PC-3 (cell line): ENCODE data around the gene AKT1. TPM values are rescaled to one million over a fixed set of nuclear protein-coding genes. Genes with fewer than 3 reads are reported as not detected.
"Not testable (repeated sequence)": the region's sequence is repeated elsewhere in the genome, so short reads cannot be mapped to it uniquely, and the experiment has no call there.

Experiments used
- ATAC-seq: fragments of 200-7000 bp; cut with Tn5 transposase; 2 replicates; pipeline ENCODE4 v1.9.1; 2020; ENCODE audit warnings: mild to moderate bottlenecking, moderate library complexity
- BruUV-seq: library from RNA; stranded (reverse); fragments of 400-500 nt; replicated peaks from 2 replicates; lab custom pipeline; 2021; lab: Mats Ljungman, UMichigan
- CTCF ChIA-PET: fragments of 300-600 bp; sonication (Branson Sonifier 250); formaldehyde crosslinking; loops from one replicate; lab custom pipeline; 2022; ENCODE audit warnings: antibody characterized with exemption; lab: Charles Lee
- POLR2A ChIA-PET: fragments of 300-600 bp; sonication (Branson Sonifier 250); formaldehyde crosslinking; loops from one replicate; lab custom pipeline; 2022; ENCODE audit warnings: antibody characterized with exemption; ENCODE audit not compliant: unreplicated experiment; lab: Charles Lee
- DNase-seq: peaks from one replicate; pipeline ENCODE4 v3.0.0-alpha.2; 2015
- H2AFZ ChIP-seq: fragments of 300-600 bp; sonication (generic); 2 replicates; pipeline ENCODE4 v1.6.0; 2016; ENCODE audit warnings: antibody characterized with exemption, low read length
- H3F3A ChIP-seq: fragments of 300-600 bp; sonication (generic); one replicate; pipeline ENCODE4 v1.6.0; 2017; ENCODE audit warnings: antibody characterized with exemption, low read length, control low read depth, mild to moderate bottlenecking; ENCODE audit not compliant: unreplicated experiment
- H3K27ac ChIP-seq: fragments of 300-600 bp; sonication (generic); 2 replicates; pipeline ENCODE4 v1.5.1; 2016; ENCODE audit warnings: mild to moderate bottlenecking, low read length
- H3K27me3 ChIP-seq: fragments of 300-600 bp; sonication (generic); 2 replicates; pipeline ENCODE4 v1.6.1; 2016; ENCODE audit warnings: low read length, mixed read lengths
- H3K36me3 ChIP-seq: fragments of 300-600 bp; sonication (generic); 2 replicates; pipeline ENCODE4 v1.6.1; 2016; ENCODE audit warnings: low read depth, mixed run types, low read length, mixed read lengths
- H3K4me1 ChIP-seq: fragments of 300-600 bp; sonication (generic); 2 replicates; pipeline ENCODE4 v1.5.1; 2016; ENCODE audit warnings: low read length; ENCODE audit not compliant: insufficient read depth
- H3K4me2 ChIP-seq: fragments of 300-600 bp; sonication (generic); 2 replicates; pipeline ENCODE4 v1.6.0; 2016; ENCODE audit warnings: low read length
- H3K4me3 ChIP-seq: fragments of 300-600 bp; sonication (generic); 2 replicates; pipeline ENCODE4 v1.5.1; 2016; ENCODE audit warnings: mild to moderate bottlenecking, low read length, mixed read lengths
- H3K79me2 ChIP-seq: fragments of 300-600 bp; sonication (generic); 2 replicates; pipeline ENCODE4 v1.6.1; 2017; ENCODE audit warnings: low read length, mixed read lengths
- H3K9ac ChIP-seq: fragments of 300-600 bp; sonication (generic); 2 replicates; pipeline ENCODE4 v1.6.0; 2016; ENCODE audit warnings: mild to moderate bottlenecking, low read length
- H3K9me2 ChIP-seq: fragments of 300-600 bp; sonication (generic); replicated peaks from 2 replicates; pipeline ENCODE4 v1.6.1; 2016; ENCODE audit warnings: mixed run types, low read length, mixed read lengths
- H3K9me3 ChIP-seq: fragments of 300-600 bp; sonication (generic); 2 replicates; pipeline ENCODE4 v1.6.1; 2016; ENCODE audit warnings: low read length, mixed read lengths
- H4K20me1 ChIP-seq: fragments of 300-600 bp; sonication (generic); 2 replicates; pipeline ENCODE4 v1.6.1; 2016; ENCODE audit warnings: low read length, mixed read lengths
- EZH2 ChIP-seq: fragments of 300-600 bp; sonication (generic); IDR thresholded peaks from one replicate; pipeline ENCODE4 v1.6.1; 2017; ENCODE audit warnings: antibody characterized with exemption, mild to moderate bottlenecking, low read length; ENCODE audit not compliant: unreplicated experiment
- EZH2phosphoT487 ChIP-seq: fragments of 300-600 bp; sonication (generic); IDR thresholded peaks from 2 replicates; pipeline ENCODE4 v1.6.1; 2018; ENCODE audit warnings: mild to moderate bottlenecking, antibody characterized with exemption, low read length, borderline replicate concordance
- intact Hi-C: fragments of 100-400 bp; cut with micrococcal nuclease; formaldehyde crosslinking; loops from 2 replicates; pipeline ENCODE4 v1.9.0; 2023
- total RNA-seq: library from RNA; depleted of rRNA; stranded (reverse); fragments of >200 nt; gene quantifications from 2 replicates; pipeline ENCODE4 v1.2.3, GENCODE V29; 2014
- TF ChIP-seq, protein P1 (sequence below): fragments of 300-600 bp; sonication (generic); conservative IDR thresholded peaks from 2 replicates; pipeline ENCODE4 v1.5.1; 2017; ENCODE audit warnings: antibody characterized with exemption, low read depth, mild to moderate bottlenecking, low read length

AKT1 gene
- total RNA-seq, 1 experiment from 2014 or later: 196 TPM

DNA sequence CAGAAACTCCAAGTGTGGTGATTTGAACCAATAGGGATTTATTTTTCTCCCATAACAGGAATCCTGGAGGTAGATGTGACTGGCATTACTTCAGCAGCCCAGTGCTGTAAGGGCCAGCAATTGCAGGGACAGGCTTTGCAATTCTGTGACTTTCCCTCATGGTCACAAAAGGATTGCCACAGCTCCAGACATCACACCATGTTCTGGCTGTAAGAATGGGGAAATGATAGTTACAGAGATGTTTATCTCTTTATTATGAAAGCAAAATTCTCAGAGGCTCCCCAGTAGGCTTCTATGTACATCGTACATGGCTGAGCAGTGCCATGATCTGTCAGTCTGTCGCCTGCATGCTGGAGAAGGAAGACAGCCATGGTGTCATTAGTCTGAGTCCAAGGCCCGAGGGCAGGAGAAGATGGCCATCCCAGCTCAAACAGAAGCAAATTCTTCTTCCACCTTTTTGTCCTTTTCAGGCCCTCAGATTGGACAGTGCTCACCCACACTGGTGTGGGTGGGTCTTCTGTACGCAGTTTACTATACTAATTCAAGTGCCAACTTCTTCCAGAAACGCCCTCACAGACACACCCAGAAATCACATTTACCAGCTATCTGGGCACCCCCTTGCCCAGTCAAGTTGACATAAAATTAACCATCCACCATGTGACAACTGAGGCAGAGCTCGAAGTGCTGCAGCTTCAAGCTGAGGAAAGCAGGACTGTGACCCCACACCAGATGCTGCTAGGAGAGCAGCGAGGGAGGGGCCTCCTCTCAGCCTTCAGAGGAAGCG lies 22.6 kb upstream of the AKT1 start:
- H3K27me3 ChIP-seq: no peaks in the 10 kb centered on the region
- H2AFZ ChIP-seq: no peak overlapping the region
- DNase-seq (no peak), ATAC-seq (no peak)
- ChIA-PET POLR2A (no interaction called here), CTCF (no interaction called here)
- H3K9ac ChIP-seq: no peak overlapping the region
- no peak for TF ChIP-seq EZH2
- no peak for TF ChIP-seq EZH2phosphoT487
- TF ChIP-seq, protein P1, sequence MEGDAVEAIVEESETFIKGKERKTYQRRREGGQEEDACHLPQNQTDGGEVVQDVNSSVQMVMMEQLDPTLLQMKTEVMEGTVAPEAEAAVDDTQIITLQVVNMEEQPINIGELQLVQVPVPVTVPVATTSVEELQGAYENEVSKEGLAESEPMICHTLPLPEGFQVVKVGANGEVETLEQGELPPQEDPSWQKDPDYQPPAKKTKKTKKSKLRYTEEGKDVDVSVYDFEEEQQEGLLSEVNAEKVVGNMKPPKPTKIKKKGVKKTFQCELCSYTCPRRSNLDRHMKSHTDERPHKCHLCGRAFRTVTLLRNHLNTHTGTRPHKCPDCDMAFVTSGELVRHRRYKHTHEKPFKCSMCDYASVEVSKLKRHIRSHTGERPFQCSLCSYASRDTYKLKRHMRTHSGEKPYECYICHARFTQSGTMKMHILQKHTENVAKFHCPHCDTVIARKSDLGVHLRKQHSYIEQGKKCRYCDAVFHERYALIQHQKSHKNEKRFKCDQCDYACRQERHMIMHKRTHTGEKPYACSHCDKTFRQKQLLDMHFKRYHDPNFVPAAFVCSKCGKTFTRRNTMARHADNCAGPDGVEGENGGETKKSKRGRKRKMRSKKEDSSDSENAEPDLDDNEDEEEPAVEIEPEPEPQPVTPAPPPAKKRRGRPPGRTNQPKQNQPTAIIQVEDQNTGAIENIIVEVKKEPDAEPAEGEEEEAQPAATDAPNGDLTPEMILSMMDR: no peak
- no peaks in the 10 kb centered on the region for H3K9me2 ChIP-seq
- H3K4me1 ChIP-seq: peaks cover 13% of the 10 kb centered on the region; the same call in 1 of the 2 replicates
- H3K4me3 ChIP-seq: no peak overlapping the region
- H4K20me1 ChIP-seq: no peaks in the 10 kb centered on the region
- no peak overlapping the region for H3K27ac ChIP-seq
- intact Hi-C loops: loop anchor here (1.0 kb wide), 1 partner anchor 8 kb away; no protein-coding TSS in a partner anchor
- no TSS peak for BruUV-seq
- no peak overlapping the region for H3K4me2 ChIP-seq
- H3K9me3 ChIP-seq: no peaks in the 10 kb centered on the region
- peaks cover 27% of the 10 kb centered on the region for H3K79me2 ChIP-seq
- no peaks in the 10 kb centered on the region for H3K36me3 ChIP-seq
- H3F3A ChIP-seq: no peaks in the 10 kb centered on the region

DNA sequence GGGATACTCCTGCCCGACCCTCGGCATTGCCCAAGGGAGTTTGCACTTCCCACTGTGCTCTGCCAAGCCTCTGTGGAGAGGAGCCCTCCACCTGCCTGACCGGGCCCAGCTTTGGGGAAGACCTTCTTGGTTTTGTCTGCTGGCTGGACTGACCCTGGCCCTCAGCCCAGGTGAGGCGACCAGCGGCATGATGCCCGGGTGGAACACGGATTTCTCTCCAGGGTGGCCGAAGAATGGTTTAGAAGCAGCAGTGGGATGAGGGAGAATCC lies 21.0 kb upstream of the AKT1 start:
- no TSS peak for BruUV-seq
- Histone ChIP-seq H3K9me3 (no peaks in the 10 kb centered on the region), H3K9me2 (no peaks in the 10 kb centered on the region), H3K79me2 (peaks cover 27% of the 10 kb centered on the region), H3K27ac (peak overlapping the region; percentile 65), H3K4me2 (peak overlapping the region; percentile 97), H3K36me3 (no peaks in the 10 kb centered on the region), H3K9ac (peak overlapping the region; percentile 92), H4K20me1 (no peaks in the 10 kb centered on the region), H3K4me1 (peaks cover 13% of the 10 kb centered on the region; the same call in 1 of the 2 replicates), H3F3A (no peaks in the 10 kb centered on the region), H3K4me3 (peak overlapping the region; percentile 84), H3K27me3 (no peaks in the 10 kb centered on the region), H2AFZ (peak overlapping the region; percentile 84)
- ATAC-seq (peak; percentile 3; the same call in 1 of the 2 replicates), DNase-seq (no peak)
- intact Hi-C loops: no loop called here
- no peak for TF ChIP-seq EZH2phosphoT487
- TF ChIP-seq, protein P1: no peak
- no peak for TF ChIP-seq EZH2
- POLR2A ChIA-PET: no interaction called here
- CTCF ChIA-PET: interaction anchor here (0.7 kb wide), 1 partner anchor 10 kb away, joined by 3 read pairs; no protein-coding TSS in a partner anchor

DNA sequence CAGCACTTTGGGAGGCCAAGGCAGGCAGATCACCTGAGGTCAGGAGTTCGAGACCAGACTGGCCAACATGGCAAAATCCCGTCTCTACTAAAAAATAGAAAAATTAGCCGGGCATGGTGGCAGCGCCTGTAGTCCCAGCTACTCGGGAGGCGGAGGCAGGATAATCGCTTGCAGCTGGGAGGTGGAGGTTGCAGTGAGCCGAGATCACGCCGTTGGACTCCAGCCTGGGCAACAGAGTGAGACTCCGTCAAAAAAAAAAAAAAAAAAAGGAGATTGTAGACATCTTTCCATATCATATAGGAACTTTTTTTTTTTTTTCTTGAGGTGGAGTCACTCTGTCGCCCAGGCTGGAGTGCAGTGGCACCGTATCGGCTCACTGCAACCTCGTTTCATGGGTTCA lies 19.2 kb upstream of the AKT1 start:
- ATAC-seq, BruUV-seq, H3K9me2 ChIP-seq, H3K27ac ChIP-seq, H3K9me3 ChIP-seq, H4K20me1 ChIP-seq, H3F3A ChIP-seq, CTCF ChIA-PET, POLR2A ChIA-PET, H3K27me3 ChIP-seq, DNase-seq, H3K36me3 ChIP-seq, intact Hi-C loops, H2AFZ ChIP-seq: not testable (repeated sequence)
- H3K9ac ChIP-seq: peak overlapping the region; percentile 92; the same call in 1 of the 2 replicates
- peaks cover 27% of the 10 kb centered on the region for H3K79me2 ChIP-seq
- H3K4me1 ChIP-seq: peaks cover 13% of the 10 kb centered on the region; the same call in 1 of the 2 replicates
- H3K4me2 ChIP-seq: peak overlapping the region; percentile 97
- H3K4me3 ChIP-seq: peak overlapping the region; percentile 84
